Measurements from ENCODE around the gene STK33.

The STK33 gene

DNA sequence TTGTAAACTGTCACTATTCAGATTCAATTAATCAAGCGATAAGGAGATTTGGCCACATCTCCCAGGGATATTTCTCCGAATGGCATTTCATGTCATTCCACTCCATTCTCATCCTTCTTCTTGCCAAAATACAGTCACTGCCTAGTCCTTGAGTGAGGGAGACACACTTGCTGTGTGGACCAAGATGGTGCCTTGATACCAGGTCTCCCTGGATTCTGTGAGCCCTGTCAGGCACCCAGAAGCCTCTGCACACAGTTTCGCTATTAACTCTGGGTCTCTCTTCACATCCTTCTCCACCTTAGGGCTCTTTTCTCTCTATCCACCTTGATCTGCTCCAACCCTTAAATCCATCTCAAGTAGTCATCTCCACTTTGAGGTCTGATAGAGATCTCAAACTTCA is 210.4 kb downstream of the STK33 start:
- no peak overlapping the region for H3K27ac ChIP-seq
- no peaks in the 10 kb centered on the region for H3K27me3 ChIP-seq (ENCODE audit: insufficient read depth, low read depth, severe bottlenecking)
- TF ChIP-seq, protein P1, sequence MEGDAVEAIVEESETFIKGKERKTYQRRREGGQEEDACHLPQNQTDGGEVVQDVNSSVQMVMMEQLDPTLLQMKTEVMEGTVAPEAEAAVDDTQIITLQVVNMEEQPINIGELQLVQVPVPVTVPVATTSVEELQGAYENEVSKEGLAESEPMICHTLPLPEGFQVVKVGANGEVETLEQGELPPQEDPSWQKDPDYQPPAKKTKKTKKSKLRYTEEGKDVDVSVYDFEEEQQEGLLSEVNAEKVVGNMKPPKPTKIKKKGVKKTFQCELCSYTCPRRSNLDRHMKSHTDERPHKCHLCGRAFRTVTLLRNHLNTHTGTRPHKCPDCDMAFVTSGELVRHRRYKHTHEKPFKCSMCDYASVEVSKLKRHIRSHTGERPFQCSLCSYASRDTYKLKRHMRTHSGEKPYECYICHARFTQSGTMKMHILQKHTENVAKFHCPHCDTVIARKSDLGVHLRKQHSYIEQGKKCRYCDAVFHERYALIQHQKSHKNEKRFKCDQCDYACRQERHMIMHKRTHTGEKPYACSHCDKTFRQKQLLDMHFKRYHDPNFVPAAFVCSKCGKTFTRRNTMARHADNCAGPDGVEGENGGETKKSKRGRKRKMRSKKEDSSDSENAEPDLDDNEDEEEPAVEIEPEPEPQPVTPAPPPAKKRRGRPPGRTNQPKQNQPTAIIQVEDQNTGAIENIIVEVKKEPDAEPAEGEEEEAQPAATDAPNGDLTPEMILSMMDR (IDR thresholded peaks at IDR 0.05; ENCODE audit: low read depth, low read length) = no peak
- no peak overlapping the region for H3K4me3 ChIP-seq (ENCODE audit: low read depth, low read length)
- no peak for DNase-seq
- no peaks in the 10 kb centered on the region for H3K36me3 ChIP-seq
- no peaks in the 10 kb centered on the region for H3K9me3 ChIP-seq (ENCODE audit: severe bottlenecking)

DNA sequence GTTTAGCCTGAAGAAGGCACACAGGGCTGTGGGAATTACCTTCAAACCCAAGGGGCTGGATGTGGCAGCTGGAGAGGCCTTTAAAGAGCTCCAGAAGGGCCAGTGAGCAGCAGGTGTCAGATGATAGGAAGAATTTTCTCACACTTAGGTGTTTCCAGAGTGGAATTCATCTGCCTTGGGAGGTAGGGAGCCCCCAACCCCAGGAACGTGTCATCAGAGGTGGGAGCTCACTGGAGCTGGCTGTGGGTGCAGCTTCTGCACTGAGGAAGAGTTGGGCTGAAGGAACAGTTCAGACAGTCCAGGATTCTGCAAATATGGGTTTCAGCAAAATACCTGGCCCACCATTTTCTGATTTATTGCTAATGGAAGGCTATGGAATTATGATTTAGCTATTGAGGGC is 210.8 kb downstream of the STK33 start:
- TF ChIP-seq, protein P1 (IDR thresholded peaks at IDR 0.05; ENCODE audit: low read depth, low read length) = no peak

DNA sequence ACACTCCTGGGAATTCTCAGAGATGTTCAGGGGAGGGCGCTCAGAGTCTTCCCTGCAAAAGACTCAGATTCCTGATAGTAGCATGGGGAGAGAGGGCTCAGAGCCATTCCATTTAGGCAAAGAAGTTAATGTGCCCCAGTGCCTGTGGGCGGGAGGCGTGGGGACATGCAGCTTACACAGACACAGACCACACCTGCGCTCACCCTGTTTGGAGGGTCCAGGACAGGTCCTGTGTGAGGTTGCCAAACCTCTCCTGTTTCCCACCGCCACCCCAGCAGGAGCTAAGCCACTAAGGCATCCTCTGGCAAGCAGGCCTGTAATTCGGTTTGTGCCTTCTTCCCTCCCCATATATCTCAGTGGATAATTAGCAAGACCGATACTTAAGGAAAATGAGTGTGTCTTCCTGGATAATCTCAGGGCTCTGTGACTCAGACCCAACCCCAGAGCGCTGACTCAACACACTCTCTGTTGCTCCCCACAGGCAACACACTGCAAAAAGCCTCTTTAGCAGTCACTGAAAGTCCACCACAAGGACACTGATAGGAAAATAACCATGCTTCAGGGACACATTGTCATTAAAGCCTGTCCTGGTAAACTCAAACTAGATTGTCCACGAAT is 211.5 kb downstream of the STK33 start:
- Histone ChIP-seq H3K27me3 (ENCODE audit: insufficient read depth, low read depth, severe bottlenecking) (no peaks in the 10 kb centered on the region), H3K36me3 (no peaks in the 10 kb centered on the region), H3K9me3 (ENCODE audit: severe bottlenecking) (no peaks in the 10 kb centered on the region), H3K27ac (no peak overlapping the region), H3K4me3 (ENCODE audit: low read depth, low read length) (no peak overlapping the region)
- DNase-seq = no peak
- TF ChIP-seq, protein P1 (IDR thresholded peaks at IDR 0.05; ENCODE audit: low read depth, low read length) = no peak

More for the DNA sequence above, 210.8 kb downstream of the STK33 start:
- Histone ChIP-seq H3K36me3 (no peaks in the 10 kb centered on the region), H3K27ac (no peak overlapping the region), H3K27me3 (ENCODE audit: insufficient read depth, low read depth, severe bottlenecking) (no peaks in the 10 kb centered on the region), H3K4me3 (ENCODE audit: low read depth, low read length) (no peak overlapping the region), H3K9me3 (ENCODE audit: severe bottlenecking) (no peaks in the 10 kb centered on the region)
- DNase-seq = no peak

DNA sequence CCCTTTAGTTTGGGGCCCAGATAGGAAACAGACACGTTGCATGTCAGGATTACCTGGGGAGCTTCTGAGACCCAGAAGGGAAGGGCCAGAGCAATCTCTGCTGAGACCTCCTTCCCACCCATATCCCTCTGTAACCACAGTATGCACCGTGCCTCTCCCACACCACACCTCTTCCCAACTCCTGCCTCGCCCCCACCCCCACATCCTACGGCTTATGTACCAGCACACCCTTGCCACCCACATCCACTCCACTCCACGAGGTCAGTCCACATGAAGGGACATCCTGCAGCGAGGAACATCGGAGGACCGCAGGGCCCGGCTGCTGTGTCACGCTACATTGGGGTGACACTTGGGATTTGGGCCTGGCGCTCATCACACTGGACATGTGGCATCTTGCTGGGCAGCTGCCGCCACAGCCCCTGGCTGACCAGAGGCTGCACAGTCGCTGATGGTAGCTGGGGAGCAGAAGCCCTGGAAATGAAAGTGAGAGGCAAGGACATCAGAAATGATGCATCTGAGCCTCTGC is 212.1 kb downstream of the STK33 start:
- H3K27ac ChIP-seq = no peak overlapping the region
- no peak overlapping the region for H3K4me3 ChIP-seq (ENCODE audit: low read depth, low read length)
- no peak for DNase-seq
- no peaks in the 10 kb centered on the region for H3K9me3 ChIP-seq (ENCODE audit: severe bottlenecking)
- no peaks in the 10 kb centered on the region for H3K36me3 ChIP-seq
- TF ChIP-seq, protein P1 (IDR thresholded peaks at IDR 0.05; ENCODE audit: low read depth, low read length) = no peak
- H3K27me3 ChIP-seq (ENCODE audit: insufficient read depth, low read depth, severe bottlenecking) = no peaks in the 10 kb centered on the region

DNA sequence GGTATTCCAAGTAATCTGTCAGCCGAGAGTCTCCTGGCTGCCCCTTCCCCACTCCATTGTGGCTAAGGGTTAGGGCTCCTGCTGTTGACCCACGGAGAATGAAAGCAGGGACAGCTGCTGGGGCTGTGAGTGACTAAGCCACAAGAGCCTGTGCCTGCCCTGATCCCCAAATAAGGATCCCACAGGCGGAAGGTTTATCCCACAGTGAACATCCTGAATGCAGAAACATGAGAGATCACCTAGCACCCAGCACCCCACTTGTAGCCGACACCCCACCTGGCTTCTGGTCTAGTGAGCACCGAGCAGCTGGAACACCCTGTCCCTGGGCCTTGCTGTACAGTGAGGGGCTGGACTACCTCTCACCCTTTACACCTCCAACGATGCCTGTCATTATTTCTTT is 212.7 kb downstream of the STK33 start:
- no peak overlapping the region for H3K4me3 ChIP-seq (ENCODE audit: low read depth, low read length)
- no peaks in the 10 kb centered on the region for H3K27me3 ChIP-seq (ENCODE audit: insufficient read depth, low read depth, severe bottlenecking)
- no peaks in the 10 kb centered on the region for H3K9me3 ChIP-seq (ENCODE audit: severe bottlenecking)
- H3K36me3 ChIP-seq = no peaks in the 10 kb centered on the region
- TF ChIP-seq, protein P1 (IDR thresholded peaks at IDR 0.05; ENCODE audit: low read depth, low read length) = no peak
- H3K27ac ChIP-seq = no peak overlapping the region
- no peak for DNase-seq

DNA sequence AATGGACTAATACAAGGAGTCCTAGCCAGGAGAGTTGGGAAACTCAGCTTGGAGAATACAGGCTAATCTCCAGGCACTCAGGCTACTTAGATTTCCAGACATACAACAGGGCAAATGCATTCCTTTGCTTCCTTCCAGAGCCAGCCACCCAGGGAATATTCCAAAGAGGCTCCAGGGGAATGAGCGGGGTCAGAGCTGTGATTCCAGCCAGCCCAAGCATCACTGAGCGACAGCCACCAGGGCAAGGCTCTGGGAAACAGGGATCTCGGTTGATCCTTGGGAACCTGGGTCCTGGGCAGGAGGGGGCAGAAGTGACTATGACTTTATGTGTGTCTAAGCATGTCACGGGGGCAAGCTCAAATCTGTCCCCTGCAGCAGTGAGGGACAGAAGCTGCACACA is 218.1 kb downstream of the STK33 start:
- Histone ChIP-seq H3K4me3 (ENCODE audit: low read depth, low read length) (no peak overlapping the region), H3K27me3 (ENCODE audit: insufficient read depth, low read depth, severe bottlenecking) (no peaks in the 10 kb centered on the region), H3K9me3 (ENCODE audit: severe bottlenecking) (no peaks in the 10 kb centered on the region), H3K36me3 (no peaks in the 10 kb centered on the region), H3K27ac (no peak overlapping the region)
- TF ChIP-seq, protein P1 (IDR thresholded peaks at IDR 0.05; ENCODE audit: low read depth, low read length) = no peak
- no peak for DNase-seq
